Kidney glomerular epithelial cell (primary cell): ENCODE data around the gene MAPT.
A peak's percentile ranks its signal among the peaks of the same experiment; 100 is the strongest.
"Not testable (repeated sequence)": the region's sequence is repeated elsewhere in the genome, so short reads cannot be mapped to it uniquely, and the experiment has no call there.

ENCODE experiments used
- DNase-seq: peaks from one replicate; lab custom pipeline; 2025; lab: John Stamatoyannopoulos, UW

MAPT gene

DNA sequence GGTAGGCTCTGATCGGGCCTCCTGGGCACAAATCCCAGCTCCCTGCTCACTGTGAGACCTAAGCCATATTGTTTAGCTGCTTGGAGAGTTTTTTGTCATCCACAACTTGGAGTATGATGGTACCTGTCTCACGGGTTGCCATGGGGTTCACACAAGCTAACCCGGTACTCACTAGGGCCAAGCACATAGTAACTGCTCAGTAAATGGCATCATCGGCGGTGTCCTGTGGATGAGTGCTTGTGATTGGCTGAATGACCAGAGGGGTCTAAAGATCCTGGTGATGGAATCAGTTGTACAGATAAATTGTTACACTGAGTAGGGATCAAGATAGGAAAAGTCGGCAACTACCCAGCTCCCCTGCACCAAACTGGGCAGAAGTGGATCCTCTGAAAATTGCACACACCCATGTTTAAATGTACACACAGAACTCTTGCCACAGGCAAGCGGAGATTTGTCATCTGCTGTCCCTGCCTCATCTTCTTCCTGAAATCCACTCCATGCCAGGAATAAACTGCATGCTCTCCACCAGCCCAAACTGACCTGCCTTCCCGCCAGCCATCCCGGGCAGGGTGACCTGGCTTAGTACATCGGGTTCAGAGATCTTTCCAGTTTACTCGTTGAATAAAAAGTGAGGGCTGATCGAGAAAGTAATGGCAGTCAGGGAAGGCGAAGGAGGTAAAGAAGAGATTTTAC, 6.5 kb downstream of the MAPT start:
- DNase-seq: no peak

DNA sequence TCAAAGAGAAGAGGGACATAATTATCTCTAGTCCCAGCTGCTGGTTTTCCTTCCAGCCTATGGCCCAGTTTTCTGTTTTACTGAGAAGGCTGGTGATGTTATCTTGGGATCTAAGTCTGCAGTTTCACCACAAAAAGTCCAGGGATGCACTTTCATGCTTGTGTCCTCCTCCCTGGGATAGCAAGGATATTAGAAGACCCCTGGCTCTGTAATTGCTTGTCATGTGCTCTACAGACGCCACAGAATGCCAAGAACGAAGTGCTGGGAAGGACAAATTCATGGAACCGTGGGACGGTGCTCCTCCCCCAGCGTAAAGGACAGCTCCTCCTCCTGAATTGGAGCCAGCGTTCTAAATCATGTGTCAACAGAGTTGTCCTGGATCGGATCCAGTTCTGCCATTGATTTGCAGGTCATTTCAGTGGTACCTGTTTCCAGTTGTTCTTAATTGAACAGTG, 8.6 kb downstream of the MAPT start:
- DNase-seq: no peak

DNA sequence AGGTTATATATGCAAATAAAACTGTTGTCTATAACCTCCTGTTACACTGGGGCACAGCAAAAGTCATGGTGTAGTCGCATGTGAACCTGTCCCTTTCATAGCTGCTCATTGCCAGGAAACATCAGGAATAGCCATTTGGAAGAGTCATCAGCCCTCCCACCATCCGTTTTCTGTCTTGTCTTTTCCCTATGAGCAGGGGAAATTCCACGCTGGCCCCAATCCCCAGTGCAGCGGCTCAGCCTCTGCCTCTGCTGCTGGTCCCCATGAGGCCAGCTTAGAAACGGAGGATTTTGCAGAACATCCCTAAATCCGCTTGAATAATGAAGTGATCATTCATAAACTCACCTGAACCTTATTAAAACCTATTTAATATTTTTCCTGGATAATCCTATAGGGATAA, 10.5 kb downstream of the MAPT start:
- DNase-seq: no peak

DNA sequence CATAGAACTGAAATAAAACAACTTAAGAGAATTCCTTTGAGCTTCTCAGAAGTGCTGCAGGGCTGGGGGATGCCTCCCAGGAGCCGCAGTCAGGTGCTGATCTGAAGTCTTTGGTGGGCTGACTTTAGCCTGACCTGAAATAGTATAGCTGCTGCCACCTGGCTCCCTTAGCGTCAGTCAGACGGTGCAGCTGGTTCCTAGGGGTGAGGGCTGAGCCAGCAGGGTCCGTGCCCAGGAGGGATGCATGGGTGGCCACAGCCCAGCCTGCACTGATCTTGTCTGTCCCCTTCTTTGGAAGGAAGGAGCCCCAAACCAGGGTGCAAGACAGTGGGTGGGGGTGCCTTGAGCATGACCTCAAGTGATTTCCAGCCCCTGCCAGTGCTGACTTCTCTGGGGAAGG, 11.5 kb downstream of the MAPT start:
- DNase-seq: no peak

DNA sequence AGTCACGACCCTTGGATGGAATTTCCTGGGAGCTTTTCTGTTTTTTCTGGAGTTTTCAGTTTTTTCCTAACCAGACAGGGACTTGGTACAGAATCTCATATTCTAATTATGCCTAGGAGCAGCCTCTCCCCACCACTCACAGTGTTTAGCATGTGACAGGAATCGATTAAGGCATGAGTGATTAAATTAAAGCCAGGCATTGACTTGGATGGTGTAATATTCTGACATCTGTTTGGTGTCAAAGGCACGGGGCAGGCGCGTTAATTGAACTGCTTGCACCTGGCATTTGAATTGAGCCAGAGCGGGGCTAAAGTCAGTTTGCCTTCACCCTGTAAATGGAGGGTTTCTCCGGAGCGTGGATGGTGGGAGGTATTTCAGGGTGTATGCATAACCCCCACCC, 11.9 kb downstream of the MAPT start:
- DNase-seq: no peak

DNA sequence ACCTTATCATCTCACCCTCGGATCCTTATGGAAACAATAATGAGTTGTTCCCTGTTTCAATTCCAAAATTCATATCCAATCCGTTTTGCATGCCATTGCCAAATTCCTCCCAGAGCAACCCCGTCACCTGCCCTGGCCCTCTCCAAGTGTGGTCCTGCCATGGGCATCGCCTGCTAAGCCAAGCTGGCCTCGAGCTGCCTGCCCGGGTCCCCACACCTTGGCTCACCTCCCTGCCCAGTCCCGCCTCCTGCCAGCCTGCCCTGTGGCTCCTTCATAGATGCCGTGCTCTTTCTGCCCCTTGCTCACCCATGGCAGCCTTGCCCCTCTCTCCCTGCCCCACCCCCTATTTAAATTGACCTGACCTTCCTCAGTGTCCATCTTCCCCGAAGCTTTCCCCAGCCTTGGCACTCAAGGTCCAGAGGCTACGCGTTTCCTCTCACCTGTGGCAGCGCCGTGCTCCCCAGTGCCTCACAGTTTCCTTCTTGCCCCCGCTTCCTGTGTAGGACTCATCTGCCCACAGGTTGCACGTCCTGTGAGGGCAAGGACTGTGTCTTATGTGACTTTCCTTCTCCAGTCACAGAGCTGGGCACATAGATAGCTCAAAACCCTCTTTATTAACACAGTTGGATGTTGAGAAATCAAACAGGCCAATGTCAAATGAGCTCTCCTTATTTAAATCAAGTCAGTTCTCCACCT, 12.7 kb downstream of the MAPT start:
- DNase-seq: no peak

DNA sequence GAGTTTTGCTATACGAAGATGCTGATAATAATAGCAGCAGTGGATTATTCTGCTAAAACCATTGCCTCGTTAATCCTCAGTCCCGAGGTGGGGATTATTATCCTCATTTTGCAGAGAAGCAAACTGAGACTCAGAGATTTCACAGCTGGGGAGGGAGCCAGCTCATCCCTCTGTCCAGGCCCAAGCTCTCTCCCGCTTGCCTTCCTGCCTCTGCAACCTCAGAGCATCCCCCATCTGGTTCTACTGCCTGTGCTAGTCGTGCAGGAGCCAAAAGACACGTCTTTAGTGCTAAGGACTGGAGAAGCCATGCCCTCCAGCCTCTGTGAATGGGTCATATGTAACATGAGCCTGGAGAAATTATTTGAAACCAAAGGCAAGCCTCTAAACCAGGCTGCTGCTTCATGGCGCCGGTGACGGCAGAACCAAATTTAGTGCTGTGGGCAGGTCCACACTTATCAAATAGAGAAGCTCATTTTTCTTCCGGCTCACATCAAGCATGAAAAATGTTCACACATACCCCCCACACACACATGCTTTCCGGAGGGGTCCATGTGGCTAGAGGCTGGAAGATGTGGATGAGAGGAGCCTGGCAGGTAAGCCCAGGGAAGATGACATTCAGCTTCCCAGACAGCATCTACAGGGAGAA, 13.5 kb downstream of the MAPT start:
- no peak for DNase-seq

DNA sequence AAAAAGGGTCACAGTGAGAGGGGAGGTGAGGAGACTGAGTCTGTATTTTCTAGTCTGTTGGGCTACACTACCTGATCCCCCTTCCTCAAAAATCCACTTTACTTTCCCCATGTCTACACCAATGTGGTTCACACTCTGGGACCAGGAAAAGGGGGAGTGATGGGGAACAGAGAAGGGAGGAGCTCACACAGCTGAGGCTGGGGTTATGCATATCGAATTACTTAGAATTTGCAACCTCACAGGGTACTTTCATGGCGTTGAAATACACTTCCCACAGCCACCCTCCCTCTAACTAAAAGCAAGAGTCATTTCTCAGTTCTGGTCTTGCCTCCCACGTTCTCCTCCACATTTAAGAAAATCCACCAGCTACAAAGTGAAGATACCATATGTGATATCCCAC, 14.1 kb downstream of the MAPT start:
- DNase-seq: no peak

DNA sequence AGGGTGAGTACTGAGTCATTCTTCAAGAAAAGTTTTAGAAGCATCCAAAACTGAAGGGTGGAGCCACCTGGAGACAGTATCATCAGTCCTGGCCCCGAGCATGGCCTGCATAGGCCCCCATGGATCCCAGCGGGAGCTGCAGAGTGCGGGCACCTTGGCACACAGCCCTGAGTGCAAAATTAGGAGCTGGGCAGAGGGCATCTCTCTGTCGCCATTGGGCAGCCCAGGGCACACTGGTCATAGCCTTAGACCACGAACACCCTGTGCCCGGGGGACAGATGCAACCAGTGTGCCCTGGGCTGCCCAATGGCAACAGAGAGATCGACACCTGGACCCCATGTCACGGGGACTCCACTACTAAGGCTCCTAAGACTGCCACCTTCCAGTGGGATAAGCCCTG, 14.6 kb downstream of the MAPT start:
- DNase-seq: no peak

DNA sequence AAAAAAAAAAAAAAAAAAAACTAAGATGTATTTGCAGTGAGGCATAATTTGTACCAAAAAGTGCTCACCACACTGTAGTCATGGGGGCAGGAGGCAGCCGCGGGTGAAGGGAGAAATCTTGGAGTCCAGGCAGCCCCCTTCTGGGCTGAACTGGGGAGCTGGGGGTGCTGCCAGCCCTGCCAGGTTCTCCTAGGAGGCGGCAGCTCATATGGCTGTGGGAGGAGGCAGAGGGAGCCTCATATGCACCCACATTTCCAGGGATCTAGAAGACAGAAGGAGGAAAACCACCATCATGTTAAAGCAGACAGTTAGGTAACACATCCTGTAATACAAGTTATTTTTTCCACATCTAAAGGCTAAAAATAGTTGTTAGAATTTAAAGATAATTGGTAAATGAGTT, 16.3 kb downstream of the MAPT start:
- no peak for DNase-seq

DNA sequence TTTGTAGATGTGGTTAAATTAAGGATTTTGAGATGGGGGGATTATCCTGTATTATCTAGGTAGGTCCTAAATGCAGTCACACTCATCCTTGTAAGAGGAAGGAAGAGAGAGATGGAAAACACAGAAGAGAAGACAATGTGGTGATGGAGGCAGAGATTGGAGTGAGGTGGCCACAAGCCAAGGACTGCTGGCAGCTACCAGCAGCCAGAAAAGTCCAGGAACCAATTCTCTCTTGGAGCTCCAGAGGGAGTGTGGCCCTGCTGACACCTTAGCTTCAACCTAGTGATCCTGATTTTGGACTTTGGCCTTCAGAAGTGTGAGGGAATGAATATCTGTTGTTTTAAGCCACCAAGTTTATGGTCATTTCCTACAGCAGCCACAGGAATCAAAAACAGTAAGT, 18.0 kb downstream of the MAPT start:
- no peak for DNase-seq

DNA sequence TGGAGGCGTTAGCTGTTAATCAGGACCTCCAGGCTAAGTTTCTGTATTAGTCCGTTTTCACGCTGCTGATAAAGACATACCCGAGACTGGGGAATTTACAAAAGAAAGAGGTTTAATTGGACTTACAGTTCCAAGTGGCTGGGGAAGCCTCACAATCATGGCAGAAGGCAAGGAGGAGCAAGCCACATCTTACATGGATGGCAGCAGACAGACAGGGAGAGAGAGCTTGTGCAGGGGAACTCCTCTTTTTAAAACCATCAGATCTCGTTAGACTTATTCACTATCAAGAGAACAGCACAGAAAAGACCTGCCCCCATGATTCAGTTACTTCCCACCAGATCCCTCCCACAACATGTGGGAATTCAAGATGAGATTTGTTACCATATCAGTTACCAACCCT, 18.7 kb downstream of the MAPT start:
- not testable (repeated sequence) for DNase-seq

DNA sequence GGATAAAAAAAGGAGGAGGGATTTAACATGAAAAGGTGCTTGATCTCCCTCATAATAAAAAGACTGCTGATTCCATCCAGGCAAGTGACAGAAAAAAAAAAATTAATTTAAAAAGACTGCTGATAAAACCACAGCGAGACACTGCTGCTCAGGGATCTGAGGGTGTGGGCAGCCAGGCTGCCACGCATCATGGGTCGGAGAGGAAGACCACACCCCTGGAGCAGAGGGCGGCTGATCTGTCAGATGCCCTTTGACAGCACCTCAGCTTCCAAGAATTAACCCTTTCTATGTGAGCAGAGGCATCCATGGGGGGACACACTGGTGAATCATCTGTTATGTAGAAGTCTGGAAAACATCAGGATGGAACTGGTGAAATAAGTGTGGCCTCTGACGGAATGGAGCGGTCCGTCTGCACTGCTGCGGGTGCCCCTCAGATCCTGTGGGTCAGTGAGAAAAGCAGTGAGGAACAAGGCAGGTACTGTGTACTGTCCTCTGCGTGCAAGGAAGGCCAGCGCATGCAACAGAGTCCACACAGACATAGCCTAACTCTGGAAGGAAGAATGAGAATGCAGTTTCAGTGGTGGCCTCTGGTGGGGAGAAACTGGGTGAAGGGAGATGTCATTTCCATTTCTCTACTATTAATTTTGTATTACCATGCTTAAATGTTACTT, 19.8 kb downstream of the MAPT start:
- no peak for DNase-seq

DNA sequence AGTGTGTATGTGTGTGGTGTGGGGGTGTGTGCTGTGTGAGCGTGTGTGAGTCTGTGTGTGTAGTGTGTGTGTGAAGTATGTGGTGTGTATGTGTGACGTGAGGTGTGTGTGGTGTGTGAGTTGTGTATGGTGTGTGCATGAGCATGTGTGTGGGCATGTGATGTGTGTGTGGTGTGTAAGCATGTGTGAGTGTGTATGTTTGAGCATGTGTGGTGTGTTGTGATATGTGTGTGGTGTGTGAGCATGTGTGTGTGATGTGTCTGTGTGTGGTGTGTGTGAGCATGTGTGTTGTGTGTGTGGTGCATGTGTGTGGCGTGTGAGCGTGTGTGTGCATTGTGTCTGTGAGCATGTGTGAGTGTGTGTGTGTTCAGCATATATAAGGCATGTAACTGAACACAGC, 20.9 kb downstream of the MAPT start:
- no peak for DNase-seq

DNA sequence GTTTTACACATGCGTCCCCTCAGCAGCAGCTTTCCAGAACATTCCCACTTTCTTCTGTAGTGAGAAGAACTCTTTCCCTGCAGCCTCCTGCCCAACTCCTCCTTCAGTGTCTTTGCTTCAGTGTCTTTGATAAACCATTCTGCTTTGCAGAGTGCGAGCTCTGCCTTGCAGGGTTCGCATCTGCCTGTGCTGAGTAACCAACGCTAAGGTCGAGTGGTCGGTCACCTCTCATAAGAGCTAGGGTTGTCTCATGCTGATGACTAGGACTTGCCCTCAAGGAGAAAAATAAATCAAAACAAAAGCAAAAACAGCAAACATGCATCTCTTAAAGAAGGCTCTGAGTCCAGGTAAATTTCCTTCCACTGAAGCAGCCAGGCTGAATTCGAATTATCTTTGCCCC, 22.7 kb downstream of the MAPT start:
- no peak for DNase-seq

DNA sequence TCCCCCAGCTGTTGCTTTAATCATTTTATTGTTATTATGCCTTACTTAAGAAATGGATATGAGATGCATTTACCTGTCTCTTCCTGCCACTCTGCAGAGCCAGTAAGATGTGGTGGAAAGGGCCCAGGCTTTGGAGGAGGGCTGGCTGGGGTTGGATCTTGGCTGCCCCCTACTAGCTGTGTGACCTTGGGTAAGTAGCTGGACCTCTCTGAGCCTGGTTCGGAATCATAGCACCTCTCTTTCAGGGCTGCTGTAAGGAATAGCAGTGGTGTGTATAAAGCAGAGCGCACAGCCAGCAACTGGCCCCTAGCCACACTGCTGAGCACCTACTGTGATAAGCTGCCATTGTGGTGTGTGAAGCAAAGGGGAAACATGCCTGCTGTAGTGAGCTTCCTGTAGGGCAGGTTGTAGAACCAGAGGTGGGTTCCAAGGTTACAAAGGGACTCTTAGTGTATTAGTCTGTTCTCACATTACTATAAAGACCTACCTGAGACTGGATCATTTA, 23.9 kb downstream of the MAPT start:
- DNase-seq: no peak

DNA sequence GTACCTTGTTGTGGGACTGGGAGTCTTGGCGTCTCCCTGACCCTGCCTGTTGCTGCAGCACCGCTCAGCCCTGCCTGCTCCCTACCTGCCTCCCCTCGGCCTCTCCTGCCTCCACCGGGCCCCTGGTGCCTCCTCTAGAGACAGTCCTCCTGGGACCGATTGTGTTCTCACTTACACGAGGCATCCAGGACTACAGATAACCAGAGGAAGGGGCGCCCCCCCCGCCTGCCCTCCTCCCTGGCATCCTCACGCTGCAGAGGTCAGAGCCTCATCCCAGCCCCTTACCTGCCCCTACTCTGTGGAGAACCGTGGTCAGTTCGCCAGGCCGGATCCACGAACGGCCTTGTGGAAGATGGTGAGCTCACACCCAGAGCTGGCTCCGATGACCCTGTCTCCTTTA, 24.8 kb downstream of the MAPT start:
- DNase-seq: no peak

DNA sequence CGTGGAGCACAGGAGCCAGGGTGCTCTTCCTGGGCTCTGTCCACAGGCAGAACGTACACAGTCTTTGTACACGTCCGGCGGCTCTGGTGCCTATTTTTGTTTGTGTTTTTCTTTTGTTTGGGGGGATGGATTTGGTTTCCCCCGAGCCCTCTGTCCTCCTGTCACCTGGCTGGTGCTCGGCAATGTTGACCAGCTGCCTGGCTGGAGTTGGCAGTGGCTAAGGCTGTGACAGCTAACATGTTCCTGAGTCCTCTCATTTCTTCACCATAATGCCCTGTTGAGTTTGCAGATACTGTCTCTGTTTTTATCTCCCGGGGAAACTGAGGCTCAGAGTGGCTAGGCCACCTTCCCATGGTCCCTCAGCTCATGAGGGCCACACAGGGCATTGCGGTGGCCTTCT, 25.7 kb downstream of the MAPT start:
- no peak for DNase-seq

DNA sequence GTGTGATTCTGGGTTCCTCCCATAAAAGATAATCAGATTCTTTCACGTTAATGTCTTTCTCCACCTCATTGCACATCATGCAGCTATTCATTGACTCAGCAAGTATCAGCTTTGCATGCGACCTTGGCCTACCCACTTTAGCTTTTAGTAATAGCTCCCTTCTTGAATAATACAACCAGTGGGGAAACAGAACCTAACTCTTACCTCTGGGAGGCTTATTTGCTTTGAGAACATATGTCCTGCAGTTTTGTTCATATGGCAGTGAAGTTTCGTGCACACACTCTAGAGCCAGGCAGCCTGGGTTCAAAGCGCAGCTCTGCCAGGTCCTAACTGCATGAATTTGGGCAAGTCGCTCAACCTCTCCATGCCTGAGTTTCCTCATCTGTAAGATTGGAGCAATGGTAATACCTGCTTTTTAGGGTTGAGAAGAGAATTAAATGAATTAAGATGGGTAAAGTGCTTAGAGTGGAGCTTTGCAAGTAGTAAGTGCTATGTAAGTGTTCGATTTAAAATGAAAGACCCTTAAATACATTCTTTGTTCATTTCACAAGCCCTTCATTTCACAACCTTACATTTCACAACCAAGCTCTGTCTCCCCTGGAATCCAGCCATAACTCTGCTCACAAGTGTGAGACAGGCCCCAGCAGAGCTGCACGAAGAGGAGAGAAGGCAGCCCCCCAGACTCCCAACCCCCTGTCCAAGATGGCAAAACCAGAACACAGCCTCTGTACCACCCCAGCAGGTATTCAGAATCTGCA, 29.3 kb downstream of the MAPT start:
- peak; percentile 2 for DNase-seq

DNA sequence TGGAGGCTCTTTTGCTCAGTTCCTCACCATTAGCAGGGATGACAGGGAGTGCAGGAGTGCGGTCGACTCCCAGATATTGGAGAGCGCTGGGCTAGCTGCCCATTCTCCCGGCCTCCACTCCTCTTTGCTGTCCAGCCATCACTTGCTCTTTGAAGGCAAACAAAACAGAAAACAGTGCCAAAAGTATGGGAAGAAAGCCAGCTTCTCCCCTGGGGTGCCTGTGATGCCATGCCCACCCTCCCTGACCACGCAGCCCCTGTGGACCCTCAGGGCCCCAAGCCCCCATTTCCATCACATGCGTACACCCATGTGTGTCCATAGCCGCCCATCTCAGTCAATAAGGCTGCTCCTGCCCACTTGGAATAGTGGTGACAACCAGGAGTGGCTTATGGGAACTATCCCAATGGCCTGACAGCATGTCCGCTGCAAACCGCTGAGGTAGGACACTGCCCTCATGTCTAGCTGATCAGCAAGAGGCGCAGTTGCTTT, 30.0 kb downstream of the MAPT start:
- DNase-seq: no peak

DNA sequence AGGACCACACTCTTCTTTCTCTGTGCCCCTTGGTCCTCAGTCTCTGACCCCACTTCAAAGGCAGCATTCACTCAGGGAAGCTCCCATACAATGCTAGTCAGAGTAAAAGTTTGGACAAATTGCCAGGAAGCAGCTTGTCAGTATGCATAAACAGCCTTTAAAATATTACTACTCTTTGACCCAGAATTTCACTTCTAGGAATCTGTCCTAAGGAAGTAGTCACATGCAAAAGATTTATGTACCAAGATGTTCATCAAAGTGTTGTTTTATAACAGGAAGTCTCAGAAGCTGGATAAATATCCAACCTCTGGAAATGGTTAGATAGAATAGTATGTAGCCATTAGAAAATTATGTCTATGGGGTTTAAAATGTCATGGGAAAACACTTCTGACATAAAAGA, 31.0 kb downstream of the MAPT start:
- no peak for DNase-seq

DNA sequence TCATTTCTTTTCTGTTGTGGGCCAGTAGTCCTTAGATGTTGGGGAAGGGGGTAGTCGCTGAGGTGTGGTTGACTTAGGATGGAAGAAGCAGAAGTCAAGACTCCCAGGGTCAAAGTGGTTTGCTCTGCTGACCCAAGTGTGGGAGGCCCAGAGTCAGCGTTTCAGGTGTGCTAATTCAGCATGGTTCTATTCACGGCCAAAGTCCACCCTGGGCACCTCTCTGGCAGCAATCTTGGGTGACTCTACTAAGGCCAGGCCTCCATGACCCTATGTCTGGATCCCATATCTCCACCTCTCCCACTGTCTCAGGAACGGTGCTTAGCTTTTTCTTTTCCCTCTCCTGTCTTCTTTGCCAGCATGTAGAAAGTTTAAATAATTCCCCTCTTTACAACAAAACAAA, 32.9 kb downstream of the MAPT start:
- no peak for DNase-seq
